Neural crest cell (in vitro differentiated cells): Measurements from ENCODE around the gene DNAH3. TPM values are rescaled to one million over a fixed set of nuclear protein-coding genes. Genes with fewer than 3 reads are reported as not detected.

Experiments
- DNase-seq: peaks from one replicate; pipeline ENCODE4 v3.0.0; 2021; ENCODE audit warnings: low read depth, mixed read lengths, low spot score
- H3K27ac Mint-ChIP-seq: one replicate; pipeline ENCODE4 v1.8.0; 2021; ENCODE audit warnings: mild to moderate bottlenecking, mixed read lengths; ENCODE audit not compliant: unreplicated experiment
- H3K27me3 Mint-ChIP-seq: 2 replicates; pipeline ENCODE4 v1.8.0; 2021; ENCODE audit warnings: low read depth, mild to moderate bottlenecking, mixed read lengths
- H3K36me3 Mint-ChIP-seq: 2 replicates; pipeline ENCODE4 v1.8.0; 2021; ENCODE audit warnings: low read depth, mild to moderate bottlenecking, mixed read lengths
- H3K4me1 Mint-ChIP-seq: 2 replicates; pipeline ENCODE4 v1.8.0; 2021; ENCODE audit warnings: mixed read lengths
- H3K4me3 Mint-ChIP-seq: one replicate; pipeline ENCODE4 v1.8.0; 2021; ENCODE audit warnings: mild to moderate bottlenecking, mixed read lengths
- H3K9me3 Mint-ChIP-seq: 2 replicates; pipeline ENCODE4 v1.8.0; 2021; ENCODE audit warnings: mixed read lengths
- CTCF ChIP-seq: fragments of 200-600 bp; sonication (generic); conservative IDR thresholded peaks from 2 replicates; pipeline ENCODE4 v1.5.0; 2021; ENCODE audit warnings: antibody characterized with exemption, mild to moderate bottlenecking
- total RNA-seq: library from RNA; stranded (reverse); gene quantifications from 2 replicates; pipeline ENCODE4 v1.2.1, GENCODE V29; 2021

DNAH3 gene
- total RNA-seq, 1 donor from 2014 or later = 0.07 TPM

GRCh38 chr16:20971401-20971800, 179.2 kb downstream of the DNAH3 start:
- Mint-ChIP-seq H3K27ac (no peak overlapping the region), H3K9me3 (no peaks in the 10 kb centered on the region), H3K4me3 (no peak overlapping the region), H3K36me3 (no peaks in the 10 kb centered on the region), H3K4me1 (peaks cover 9% of the 10 kb centered on the region), H3K27me3 (no peaks in the 10 kb centered on the region)
- TF ChIP-seq CTCF = no peak
- DNase-seq = no peak

- no peak for DNase-seq
- Mint-ChIP-seq H3K9me3 (no peaks in the 10 kb centered on the region), H3K27me3 (no peaks in the 10 kb centered on the region), H3K27ac (no peak overlapping the region), H3K4me3 (no peak overlapping the region), H3K36me3 (no peaks in the 10 kb centered on the region), H3K4me1 (peaks cover 10% of the 10 kb centered on the region)
- no peak for TF ChIP-seq CTCF
Observed at GRCh38 chr16:20969386-20969785, 181.3 kb downstream of the DNAH3 start.

GRCh38 chr16:20968765-20969164, 181.9 kb downstream of the DNAH3 start:
- no peaks in the 10 kb centered on the region for H3K36me3 Mint-ChIP-seq
- H3K4me1 Mint-ChIP-seq = peaks cover 10% of the 10 kb centered on the region
- no peak for TF ChIP-seq CTCF
- DNase-seq = no peak
- H3K4me3 Mint-ChIP-seq = no peak overlapping the region
- H3K27ac Mint-ChIP-seq = no peak overlapping the region
- no peaks in the 10 kb centered on the region for H3K9me3 Mint-ChIP-seq
- H3K27me3 Mint-ChIP-seq = no peaks in the 10 kb centered on the region

- no peak overlapping the region for H3K27ac Mint-ChIP-seq
- no peak for DNase-seq
- H3K27me3 Mint-ChIP-seq = peaks cover 2% of the 10 kb centered on the region
- H3K36me3 Mint-ChIP-seq = no peaks in the 10 kb centered on the region
- no peak overlapping the region for H3K4me3 Mint-ChIP-seq
- no peaks in the 10 kb centered on the region for H3K9me3 Mint-ChIP-seq
- TF ChIP-seq CTCF = no peak
- no peaks in the 10 kb centered on the region for H3K4me1 Mint-ChIP-seq
Observed at GRCh38 chr16:20960899-20961298, 189.7 kb downstream of the DNAH3 start.

- DNase-seq = no peak
- H3K4me3 Mint-ChIP-seq = no peak overlapping the region
- H3K9me3 Mint-ChIP-seq = no peaks in the 10 kb centered on the region
- peaks cover 4% of the 10 kb centered on the region for H3K27me3 Mint-ChIP-seq
- H3K27ac Mint-ChIP-seq = no peak overlapping the region
- no peaks in the 10 kb centered on the region for H3K4me1 Mint-ChIP-seq
- no peaks in the 10 kb centered on the region for H3K36me3 Mint-ChIP-seq
- TF ChIP-seq CTCF = no peak
Observed at GRCh38 chr16:20957153-20957552, 193.5 kb downstream of the DNAH3 start.

GRCh38 chr16:20956319-20956718, 194.3 kb downstream of the DNAH3 start:
- Mint-ChIP-seq H3K36me3 (no peaks in the 10 kb centered on the region), H3K4me3 (no peak overlapping the region), H3K9me3 (no peaks in the 10 kb centered on the region), H3K27ac (no peak overlapping the region), H3K4me1 (no peaks in the 10 kb centered on the region), H3K27me3 (peaks cover 4% of the 10 kb centered on the region)
- no peak for TF ChIP-seq CTCF
- no peak for DNase-seq
